NCI-H1048 (cell line): Measurements from ENCODE around the gene LDLR.

Experiments
- DNase-seq: peaks from one replicate; lab custom pipeline; 2025; lab: John Stamatoyannopoulos, UW

LDLR gene

DNA sequence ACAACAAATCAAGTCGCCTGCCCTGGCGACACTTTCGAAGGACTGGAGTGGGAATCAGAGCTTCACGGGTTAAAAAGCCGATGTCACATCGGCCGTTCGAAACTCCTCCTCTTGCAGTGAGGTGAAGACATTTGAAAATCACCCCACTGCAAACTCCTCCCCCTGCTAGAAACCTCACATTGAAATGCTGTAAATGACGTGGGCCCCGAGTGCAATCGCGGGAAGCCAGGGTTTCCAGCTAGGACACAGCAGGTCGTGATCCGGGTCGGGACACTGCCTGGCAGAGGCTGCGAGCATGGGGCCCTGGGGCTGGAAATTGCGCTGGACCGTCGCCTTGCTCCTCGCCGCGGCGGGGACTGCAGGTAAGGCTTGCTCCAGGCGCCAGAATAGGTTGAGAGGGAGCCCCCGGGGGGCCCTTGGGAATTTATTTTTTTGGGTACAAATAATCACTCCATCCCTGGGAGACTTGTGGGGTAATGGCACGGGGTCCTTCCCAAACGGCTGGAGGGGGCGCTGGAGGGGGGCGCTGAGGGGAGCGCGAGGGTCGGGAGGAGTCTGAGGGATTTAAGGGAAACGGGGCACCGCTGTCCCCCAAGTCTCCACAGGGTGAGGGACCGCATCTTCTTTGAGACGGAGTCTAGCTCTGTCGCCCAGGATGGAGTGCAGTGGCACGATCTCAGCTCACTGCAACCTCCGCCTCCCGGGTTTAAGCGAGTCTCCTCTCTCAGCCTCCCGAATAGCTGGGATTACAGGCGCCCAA lies at the start of gene LDLR:
LDLR (plus strand) TSS at position 210 of the 760 bp plus-strand sequence; CDS start at position 296, 86 bp downstream.
- peak; percentile 84 for DNase-seq

DNA sequence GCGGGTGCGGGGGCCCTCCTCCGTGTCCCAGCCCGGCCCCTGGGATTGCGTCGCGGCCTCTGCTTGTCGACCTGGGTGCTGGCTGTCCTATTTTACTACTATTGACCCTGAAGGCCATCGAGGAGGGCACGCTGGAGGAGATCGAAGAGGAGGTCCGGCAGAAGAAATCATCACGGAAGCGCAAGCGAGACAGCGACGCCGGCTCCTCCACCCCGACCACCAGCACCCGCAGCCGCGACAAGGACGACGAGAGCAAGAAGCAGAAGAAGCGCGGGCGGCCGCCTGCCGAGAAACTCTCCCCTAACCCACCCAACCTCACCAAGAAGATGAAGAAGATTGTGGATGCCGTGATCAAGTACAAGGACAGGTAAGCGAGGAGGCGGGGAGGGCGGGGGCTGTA lies 48.1 kb upstream of the LDLR start:
- no peak for DNase-seq

DNA sequence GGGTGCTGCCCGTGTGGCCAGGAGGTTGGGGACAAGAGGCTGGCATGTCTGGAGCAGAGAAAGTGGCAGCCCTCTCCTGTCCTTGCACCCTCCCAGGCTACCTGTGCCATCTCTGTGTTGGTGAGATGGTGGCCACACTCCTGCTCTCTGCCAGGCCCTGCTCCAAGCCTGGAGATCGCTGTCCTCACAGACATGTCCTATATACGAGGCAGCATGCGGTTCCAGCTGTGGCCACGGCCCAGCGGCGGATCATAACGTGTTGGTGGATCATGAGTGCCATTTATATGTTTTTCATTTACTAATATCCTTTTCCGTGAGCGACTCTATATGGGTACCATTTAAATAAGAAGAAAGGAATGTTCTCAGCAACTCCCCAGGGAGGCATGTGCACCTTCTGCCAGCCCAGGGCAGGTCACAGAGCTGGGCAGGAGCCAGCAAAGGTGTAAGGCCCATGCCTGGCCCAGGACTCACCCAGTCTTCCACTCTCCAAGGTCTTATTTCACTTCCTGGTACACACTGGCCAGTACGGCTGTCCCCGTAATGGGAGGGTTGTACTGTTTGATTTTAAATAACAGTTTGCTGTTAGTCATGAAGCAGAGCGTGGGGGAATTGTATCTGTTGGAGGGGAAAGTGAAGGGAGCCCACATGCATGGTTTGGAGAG lies 47.2 kb upstream of the LDLR start:
- no peak for DNase-seq

- no peak for DNase-seq
Observed at GRCh38 chr19:11044431-11044830, 44.8 kb upstream of the LDLR start.

- no peak for DNase-seq
Observed at GRCh38 chr19:11045536-11045935, 43.7 kb upstream of the LDLR start.

GRCh38 chr19:11046605-11047354 lies 42.5 kb upstream of the LDLR start:
- no peak for DNase-seq

GRCh38 chr19:11047866-11048265 lies 41.4 kb upstream of the LDLR start:
- DNase-seq, result no peak

- no peak for DNase-seq
Observed at GRCh38 chr19:11050323-11051114, 38.7 kb upstream of the LDLR start.

DNA sequence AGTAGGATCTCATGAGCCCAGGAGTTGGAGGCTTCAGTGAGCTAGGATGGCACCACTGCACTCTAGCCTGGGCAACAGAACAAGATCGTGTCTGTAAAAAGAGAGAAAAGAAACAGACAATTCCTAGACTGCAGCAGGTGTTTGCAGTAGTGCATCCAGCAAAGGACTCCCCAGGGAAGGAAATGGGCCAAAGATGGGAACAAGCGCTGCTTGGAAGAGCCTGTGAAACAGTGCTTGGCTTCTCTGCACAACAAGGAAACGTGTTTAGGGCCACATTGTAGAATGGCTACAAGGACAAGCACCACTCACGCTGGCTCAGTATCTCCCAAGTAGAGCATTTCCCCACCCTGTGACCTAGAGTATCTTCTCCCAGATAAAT lies 35.5 kb upstream of the LDLR start:
- DNase-seq, result no peak

DNA sequence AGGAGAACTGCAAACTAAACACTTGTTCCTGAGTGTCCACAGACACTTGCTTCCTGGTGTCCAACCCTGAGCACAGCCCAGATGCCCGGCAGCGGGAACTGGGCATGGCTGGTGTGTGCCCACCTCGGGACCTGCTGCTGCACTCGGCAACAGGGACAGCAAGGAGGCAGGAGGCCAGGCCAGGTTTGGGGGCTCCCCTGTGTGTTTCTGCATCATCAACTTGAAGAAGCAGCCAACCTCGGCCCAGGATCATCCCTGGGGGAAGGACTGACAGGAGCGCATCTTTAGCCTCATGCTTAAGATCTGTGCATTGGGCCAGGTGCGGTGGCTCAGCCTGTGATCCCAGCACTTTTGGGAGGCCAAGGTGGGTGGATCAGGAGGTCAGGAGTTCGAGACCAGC lies 35.1 kb upstream of the LDLR start:
- DNase-seq, result no peak

GRCh38 chr19:11054628-11055027 lies 34.6 kb upstream of the LDLR start:
- no peak for DNase-seq

DNA sequence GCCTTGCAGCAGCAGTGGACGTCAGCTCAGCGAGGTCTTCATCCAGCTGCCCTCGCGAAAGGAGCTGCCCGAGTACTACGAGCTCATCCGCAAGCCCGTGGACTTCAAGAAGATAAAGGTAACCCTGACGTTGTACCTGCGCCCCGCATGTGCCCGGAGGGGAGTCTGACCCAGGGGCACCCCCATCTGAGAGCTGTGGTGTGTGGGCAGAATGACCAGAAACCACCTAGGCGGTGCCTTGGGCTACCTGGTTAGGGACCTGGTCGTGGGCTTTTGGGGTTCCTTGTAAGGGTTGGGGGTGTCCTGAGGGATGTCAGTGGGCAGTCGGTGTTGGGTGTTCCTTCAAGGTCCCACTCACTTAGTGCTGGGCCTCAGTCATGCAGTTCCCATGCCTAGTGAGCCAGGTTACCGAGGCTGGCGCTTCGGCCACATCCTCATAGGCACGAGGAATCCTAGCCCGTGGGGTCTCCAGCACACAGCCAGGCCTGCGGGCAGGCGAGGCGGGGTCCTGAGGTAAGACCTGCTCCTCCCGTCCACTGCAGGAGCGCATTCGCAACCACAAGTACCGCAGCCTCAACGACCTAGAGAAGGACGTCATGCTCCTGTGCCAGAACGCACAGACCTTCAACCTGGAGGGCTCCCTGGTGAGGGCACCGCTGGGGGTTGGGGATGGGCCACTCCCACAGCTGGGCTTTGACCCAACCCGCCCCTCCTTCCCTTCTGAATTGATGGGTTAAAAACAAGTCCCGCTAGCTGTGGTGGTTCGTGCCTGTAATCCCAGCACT lies 30.8 kb upstream of the LDLR start:
- DNase-seq, result no peak

DNA sequence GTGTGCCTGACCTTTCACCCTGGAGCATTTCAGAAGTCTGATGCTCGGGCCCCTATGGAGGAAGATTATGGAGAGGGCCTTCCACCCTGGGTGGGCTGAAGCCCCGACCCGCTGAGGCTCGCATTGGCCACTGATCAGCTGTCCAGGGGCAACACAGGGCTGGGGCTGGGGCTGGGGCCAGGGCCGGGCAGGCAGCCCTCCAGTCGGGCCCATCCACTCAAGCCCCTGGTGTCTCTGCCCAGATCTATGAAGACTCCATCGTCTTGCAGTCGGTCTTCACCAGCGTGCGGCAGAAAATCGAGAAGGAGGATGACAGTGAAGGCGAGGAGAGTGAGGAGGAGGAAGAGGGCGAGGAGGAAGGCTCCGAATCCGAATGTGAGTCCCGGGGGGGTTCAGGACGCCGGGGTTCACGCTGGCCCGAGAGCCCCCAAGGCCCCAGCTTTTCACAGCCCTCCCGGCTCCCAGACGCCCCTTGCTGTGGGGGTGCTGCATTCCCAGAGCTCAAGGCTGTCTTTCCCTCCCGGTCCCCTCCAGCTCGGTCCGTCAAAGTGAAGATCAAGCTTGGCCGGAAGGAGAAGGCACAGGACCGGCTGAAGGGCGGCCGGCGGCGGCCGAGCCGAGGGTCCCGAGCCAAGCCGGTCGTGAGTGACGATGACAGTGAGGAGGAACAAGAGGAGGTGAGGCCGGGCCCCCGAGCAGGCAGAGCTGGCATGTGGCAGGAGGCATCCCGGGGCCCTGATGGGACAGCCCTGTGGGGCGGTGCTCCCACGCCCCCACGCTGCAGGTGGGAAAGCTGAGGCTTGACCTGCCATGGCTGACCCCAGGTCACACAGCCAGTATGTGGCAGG lies 29.5 kb upstream of the LDLR start:
- DNase-seq, result no peak

DNA sequence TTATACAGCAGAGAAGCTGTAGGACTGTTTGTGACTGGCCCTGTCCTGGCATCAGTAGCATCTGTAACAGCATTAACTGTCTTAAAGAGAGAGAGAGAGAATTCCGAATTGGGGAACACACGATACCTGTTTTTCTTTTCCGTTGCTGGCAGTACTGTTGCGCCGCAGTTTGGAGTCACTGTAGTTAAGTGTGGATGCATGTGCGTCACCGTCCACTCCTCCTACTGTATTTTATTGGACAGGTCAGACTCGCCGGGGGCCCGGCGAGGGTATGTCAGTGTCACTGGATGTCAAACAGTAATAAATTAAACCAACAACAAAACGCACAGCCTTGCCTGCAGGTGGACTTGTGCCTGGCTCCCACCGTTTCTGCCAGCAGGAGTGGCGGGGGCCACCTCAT lies 27.3 kb upstream of the LDLR start:
- DNase-seq, result no peak

DNA sequence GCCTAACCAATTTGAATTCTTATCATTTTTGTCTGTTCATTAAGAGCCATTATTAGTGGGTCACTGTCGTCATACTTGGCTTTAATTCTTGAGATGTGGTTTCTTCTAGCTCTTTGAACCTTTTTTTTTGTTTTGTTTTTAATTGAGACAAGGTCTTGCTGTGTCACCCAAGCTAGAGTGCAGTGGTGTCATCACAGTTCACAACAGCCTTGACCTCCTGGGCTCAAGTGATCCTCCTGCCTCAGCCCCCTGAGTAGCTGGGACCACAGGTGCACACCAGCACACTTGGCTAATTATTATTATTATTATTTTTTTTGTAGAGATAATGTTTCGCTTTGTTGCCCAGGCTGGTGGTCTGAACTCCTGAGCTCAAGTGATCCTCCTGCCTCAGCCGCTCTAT lies 25.8 kb upstream of the LDLR start:
- DNase-seq, result no peak

GRCh38 chr19:11064831-11065303 lies 24.4 kb upstream of the LDLR start:
- no peak for DNase-seq

DNA sequence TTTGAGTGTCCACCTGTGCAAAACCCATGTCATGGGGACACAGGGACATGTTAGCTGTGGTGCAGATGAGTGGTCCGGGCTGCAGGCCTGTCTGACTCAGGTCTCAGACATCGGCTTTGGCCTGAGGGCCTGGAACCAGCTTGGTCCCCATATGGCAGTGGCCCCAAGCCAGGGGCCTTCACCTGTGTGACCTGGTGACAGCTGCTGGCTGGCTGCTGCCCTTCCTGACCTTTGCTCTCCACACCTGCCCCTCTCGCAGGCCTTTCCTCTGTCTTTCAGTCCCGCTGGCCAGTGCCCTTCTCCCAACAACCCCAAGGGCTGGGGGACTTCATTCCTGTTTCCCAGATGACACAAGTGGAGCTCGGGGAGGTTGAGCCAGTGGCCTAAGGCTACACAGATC lies 22.9 kb upstream of the LDLR start:
- no peak for DNase-seq

- no peak for DNase-seq
Observed at GRCh38 chr19:11067356-11068113, 21.7 kb upstream of the LDLR start.

DNA sequence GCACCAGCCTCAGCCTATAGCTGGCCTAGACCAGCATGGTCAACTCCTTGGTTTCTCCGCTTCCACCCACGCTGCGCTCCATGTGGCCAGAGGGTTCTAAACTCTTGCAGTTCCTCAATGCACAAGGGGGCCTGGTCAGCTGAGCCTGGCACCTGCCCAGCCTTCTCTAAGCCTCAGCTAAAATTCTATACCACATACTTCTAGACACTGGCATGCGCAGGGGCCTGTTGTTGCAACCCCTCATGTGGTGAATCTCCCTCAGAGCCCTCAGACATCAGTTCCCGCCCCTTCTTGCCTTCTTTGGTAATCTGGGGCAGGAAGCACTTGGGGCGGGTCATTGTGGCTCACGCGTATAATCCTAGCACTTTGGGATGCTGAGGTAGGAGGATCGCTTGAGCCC lies 19.7 kb upstream of the LDLR start:
- no peak for DNase-seq

- DNase-seq, result no peak
Observed at GRCh38 chr19:11070123-11070522, 19.1 kb upstream of the LDLR start.
